ENCODE results near the gene HEXB.
"Not testable (repeated sequence)": the region's sequence is repeated elsewhere in the genome, so short reads cannot be mapped to it uniquely, and the experiment has no call there.

DNA sequence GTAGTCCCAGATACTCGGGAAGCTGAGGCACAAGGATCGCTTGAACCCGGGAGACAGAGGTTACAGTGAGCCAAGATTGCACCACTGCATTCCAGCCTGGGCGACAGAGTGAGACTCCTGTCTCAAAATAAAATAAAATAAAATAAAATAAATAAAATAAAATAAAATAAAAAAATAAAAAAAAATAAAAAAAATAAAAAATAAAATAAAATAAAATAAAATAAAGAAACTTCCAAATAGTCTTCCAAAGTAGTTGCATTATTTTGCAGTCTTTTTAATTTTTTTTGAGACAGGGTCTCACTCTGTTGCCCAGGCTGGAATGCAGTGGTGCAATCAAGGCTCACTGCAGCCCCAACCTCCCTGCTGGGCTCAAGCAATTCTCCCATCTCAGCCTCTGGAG lies 63.7 kb downstream of the HEXB start:
- not testable (repeated sequence) for TF ChIP-seq EP300, CTCF, POLR2A (IDR thresholded peaks at IDR 0.05)

Measured in suprapubic skin (tissue), 3 donors.